ENCODE measurements around the gene RAB22A. TPM values are rescaled to one million over a fixed set of nuclear protein-coding genes. Genes with fewer than 3 reads are reported as not detected.

The RAB22A gene, protein sequence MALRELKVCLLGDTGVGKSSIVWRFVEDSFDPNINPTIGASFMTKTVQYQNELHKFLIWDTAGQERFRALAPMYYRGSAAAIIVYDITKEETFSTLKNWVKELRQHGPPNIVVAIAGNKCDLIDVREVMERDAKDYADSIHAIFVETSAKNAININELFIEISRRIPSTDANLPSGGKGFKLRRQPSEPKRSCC
- 7.8 TPM for total RNA-seq

DNA sequence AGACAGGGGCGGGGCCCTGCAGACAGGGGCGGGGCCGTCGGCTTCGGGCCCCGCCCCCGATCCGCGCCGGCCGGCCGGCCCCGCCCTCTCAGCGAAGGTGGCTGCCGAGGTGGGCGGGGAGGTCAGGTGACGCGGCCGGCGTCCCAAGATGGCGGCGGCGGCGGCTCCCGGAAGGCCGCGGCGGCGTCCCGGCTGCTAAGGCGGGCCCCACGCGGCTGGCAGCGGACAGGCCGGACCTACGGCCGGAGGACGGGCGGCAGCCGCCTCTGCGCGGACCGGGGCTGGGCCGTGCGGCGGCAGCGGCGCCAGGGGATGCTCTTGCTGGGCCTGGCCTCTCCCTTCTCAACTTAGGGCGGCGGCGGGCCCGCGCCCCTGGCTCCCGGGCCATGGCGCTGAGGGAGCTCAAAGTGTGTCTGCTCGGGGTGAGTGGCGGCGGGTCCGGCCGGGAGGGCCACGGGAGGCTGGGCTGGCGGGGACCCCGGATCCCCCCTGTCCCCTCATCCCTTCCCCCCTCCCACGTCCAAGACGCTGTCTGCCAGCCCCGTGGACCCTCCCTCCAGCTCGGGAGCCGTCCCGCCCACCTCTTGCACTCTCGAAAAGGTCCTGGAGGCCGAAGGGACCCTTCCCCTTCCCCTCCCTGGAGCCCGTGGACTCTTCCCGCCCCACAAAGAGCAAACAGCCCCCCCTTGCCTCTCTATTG is at the start of gene RAB22A:
RAB22A (plus strand) TSS at position 125 of the 700 bp plus-strand sequence; CDS start at position 387, 262 bp downstream.
- peak; percentile 81 to 83 (median 82) for DNase-seq (ENCODE audit: low read depth in 2 of 3, low spot score in 2 of 3)

DNA sequence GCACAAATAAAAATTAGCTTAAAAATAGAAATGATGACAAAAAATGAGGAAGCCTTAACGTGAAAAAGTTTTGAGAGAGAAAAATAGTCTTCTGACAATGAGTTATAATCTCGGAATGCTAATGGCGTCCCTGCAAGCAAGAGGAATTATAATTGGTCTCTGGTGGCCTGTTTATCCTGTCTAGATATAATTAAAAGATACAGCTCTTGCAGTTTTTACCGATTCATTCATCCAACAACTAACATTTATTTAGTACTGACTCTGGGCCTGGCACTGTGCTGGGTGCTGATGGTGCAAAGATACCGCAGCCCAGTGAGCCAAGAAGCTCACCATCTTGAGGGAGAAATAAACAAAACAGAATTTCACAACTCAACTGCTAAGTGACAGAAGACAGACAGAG is 49.5 kb upstream of the RAB22A start:
- DNase-seq (ENCODE audit: low read depth in 2 of 3, low spot score in 2 of 3): no peak

DNA sequence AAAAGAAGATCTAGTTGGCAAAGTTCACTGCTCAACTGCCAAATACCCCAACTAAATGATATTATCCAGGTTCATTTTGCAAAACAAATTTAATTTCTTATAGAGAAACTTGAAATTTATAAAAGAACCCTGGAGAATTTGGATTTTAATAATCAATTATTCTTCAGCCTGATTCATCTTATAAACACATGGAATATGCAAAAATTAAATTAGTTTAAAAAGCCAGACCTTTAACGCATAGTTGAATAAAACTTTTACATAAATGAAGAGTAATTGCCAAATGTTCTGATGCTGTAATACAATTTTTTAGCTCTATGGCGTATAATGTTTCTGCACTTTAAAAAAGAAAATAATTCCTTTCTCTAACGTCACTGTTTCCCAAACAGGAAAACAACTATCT is 47.9 kb upstream of the RAB22A start:
- DNase-seq (ENCODE audit: low read depth in 2 of 3, low spot score in 2 of 3): no peak

DNA sequence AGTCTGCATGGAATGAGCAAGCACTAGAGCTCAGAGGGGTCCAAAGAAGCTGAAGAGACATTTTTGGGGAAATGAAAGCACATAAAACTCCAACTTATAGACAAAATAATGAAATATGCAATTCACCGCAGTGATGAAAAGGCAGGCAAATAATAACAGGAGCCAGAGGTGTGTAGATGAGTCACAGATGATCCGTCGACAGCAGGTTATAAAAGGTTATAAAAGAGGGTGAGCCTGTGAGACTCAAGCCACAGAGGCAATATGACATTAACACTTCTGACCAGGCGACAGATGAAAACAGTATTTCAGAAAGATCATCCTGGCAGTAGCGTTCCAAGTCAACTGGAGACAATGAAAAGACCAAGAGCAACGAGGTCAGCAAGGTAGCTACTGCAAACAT is 45.2 kb upstream of the RAB22A start:
- no peak for DNase-seq (ENCODE audit: low read depth in 2 of 3, low spot score in 2 of 3)

DNA sequence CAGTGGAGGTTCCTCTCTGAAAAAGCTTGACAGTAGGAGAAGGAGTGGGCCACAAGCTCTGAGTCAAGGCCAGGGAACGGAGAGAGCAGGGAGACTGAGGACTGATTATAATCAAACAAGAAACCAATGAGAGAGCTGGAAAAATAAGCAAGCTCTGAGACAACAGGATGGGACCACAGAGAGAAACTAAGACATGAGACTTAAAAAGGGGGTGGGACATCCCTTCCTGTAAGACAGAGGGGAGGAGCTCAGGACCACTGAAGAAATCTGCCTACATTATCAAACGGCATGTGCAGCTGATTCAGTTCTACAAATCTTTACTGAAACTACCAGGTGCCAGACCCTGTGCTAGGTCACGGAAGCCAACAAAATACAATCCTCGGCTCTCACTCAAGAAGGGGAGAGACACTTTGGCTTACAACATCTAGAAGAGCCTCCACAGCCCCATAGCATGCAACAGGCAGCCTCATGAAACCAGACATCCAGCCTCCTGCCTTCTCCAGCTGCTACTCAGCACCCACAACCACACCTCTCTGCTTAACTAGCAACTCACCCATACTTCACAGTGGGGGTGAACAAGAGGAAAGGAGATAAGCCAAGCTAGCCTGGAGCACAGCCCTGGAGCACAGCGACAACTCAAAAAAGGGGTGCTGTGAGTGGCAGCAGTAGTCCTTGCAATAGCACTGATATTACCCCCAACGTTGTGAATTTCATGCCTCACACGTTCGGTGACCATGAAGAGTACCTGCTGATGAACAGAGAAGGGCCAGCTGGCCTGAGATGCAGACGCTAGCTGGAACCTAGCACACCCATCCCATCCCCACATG is 41.9 kb upstream of the RAB22A start:
- DNase-seq (ENCODE audit: low read depth in 2 of 3, low spot score in 2 of 3): no peak

DNA sequence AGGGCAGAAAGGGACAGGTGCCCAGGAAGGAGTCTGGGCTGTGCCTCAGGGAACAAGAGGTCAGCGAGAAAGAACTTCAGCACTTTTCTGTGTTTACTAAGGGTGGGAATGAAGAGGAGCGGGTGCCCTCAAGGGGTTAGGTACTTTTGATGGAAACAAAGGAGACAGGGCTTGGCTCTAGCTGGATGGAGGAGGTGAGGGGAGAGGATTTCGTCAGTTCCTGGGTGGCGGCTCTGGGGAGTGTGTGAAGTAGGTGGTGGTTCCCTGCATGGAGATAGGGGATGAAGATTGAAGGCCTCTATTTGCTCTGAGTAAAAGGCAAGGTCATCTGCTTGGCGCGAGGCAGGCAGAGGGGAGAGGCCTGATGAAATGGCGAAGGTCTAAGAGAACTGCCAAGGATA is 41.1 kb upstream of the RAB22A start:
- DNase-seq (ENCODE audit: low read depth in 2 of 3, low spot score in 2 of 3): no peak

DNA sequence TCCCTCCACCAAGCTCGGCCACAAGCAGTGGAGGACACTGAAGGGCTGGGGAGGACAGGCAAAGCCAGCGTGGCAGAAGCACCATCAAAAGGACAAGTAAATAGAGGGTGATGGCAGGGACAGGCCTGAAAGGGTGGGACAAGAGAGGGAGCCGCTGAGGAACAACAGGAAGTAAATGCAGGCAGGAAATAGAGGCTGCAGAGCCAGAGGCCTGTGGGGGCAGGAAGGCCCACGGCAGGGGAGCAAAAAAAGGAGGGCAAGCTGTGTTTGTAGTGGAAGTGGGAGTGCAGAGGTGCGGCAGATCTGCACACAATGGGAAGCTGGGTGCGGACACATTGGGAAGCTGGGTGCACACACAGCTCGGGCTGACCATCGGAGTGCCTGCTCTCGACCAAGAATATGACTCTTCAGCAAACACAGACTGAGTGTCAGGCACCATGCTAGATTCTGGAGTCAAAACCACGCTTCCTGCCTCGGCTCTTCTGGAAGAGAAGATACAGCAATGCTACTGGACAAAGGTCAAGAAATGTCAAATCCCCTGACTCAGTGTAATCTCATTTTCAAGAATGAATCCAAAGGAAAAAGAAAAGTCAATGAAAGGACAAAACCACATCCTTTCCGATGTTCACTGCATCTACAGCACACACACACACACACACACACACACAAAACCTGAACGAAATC is 40.4 kb upstream of the RAB22A start:
- no peak for DNase-seq (ENCODE audit: low read depth in 2 of 3, low spot score in 2 of 3)

DNA sequence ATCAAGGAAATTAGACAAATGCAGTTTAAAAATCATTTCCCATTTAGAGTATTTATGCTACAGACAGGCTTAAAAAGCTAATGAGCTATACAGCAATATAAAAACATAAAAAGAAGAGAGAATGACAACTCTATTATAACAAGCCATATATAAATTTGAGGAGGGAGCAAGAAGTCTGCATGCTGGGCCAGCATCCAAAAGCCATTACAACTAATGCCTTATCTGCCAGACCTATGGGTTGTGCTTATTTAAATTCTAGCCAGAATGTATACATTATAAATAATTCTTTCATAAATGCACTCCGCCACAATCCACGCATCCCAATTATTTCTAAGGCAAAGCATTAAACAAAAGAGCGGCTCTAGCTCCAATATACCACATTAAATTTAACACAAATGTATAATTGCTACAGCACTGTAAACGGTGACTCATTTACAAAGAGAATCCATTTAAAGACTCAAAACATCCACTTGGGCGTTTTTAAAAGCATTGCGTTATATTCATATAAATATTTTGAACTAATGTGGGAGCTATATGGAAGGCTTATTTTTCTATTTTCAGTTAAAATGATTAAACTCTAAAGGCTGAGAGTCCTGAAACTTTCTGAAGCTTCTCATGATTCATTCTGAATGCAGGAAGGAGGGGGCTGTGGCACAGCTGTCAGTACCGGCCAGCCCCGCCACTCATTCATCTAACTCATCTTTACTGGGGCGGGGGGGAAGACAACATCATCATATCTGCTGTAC is 37.7 kb upstream of the RAB22A start:
- no peak for DNase-seq (ENCODE audit: low read depth in 2 of 3, low spot score in 2 of 3)

DNA sequence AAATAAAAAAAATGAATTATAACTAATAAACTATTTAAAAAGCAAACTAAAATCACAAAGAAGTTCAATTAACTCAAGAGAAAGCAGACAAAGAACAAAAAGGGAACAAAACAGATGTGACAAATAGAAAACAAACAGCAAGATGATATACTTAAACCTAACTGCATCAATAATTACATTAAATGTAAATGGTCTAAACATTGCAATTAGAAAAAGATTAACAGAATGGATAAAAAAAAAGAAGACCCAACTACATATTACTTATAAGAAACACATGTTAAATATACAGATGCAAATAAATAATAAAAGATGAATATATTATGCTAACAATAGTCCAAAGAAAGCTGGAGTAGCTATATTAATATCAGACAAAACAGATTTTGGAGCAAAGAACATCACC is 35.1 kb upstream of the RAB22A start:
- DNase-seq (ENCODE audit: low read depth in 2 of 3, low spot score in 2 of 3): no peak

DNA sequence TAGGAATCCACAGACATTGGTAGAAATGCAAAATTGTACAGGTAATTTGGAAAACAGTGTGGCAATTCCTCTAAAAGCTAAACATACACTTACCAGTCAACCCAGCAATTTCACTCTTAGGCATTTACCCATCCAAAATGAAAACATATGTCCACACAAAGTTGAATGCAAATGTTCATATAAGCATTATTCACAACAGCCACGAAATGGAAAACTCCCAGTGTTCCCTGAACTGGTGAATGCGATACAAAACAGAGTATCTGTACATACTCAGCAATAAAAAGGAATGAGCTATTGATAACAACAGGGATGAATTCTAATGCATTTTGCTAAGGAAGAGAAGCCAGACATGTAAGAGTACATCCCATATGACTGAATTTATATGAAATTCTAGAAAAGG is 32.4 kb upstream of the RAB22A start:
- no peak for DNase-seq (ENCODE audit: low read depth in 2 of 3, low spot score in 2 of 3)

DNA sequence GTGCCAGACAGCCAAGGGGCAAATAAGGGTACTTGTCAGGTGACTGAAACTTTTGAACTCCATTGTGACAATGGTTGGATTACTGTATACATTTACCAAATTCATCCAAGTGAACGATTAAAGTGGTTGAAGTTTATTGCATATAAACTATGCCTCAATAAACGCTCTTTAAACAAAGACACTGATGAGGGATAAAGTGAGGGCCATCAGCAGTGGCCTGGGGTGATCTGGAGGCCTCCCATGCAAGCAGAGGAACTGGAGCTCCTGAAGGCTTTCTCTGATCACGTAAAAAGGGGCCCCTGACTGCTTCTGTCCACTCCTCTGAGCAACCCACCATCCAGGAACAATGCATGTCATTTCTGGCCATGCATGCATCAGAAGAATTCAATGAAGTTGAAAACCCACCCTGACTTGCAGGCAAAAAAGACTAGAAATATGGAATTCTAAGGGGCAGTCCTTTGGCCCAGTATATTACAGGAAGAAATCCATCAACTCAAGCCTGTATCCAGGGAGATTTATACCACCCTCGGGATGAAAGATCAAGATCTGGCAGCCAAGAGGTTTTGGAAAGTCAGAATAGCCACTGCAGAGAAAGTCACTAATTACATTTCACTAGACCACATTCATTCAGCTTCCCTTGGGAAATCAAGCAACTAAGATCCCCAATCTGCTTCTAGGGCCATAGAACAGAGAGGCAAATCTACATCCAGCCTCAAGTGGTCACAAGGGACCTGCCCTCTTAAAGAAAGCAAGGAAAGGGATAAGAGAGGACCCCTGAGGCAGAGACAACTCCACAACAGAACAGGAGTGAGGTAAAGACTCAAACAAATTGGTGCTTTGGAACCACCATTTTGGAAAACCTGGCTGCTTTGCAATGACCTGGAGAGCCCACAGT is 31.7 kb upstream of the RAB22A start:
- no peak for DNase-seq (ENCODE audit: low read depth in 2 of 3, low spot score in 2 of 3)

DNA sequence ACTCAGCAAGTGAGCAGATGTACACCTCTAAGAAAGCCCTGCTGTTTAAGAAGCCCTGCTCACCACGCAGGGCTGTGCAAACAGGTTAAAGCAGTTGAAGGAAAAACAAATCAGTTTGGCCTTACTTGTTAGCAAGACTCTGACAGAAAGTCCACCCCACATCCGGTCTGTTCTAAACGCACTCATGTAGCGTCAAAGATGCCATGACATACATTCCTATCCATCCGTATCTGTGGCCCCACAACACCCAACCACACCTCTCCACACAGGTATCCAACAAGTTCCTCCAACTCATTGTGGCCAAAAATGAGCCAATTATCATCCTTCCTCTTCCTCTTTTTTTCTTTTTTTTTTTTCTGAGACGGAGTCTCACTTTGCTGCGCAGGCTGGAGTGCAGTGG is 22.8 kb upstream of the RAB22A start:
- peak in 1 of 3 donors; percentile 36 for DNase-seq (ENCODE audit: low read depth in 2 of 3, low spot score in 2 of 3)

DNA sequence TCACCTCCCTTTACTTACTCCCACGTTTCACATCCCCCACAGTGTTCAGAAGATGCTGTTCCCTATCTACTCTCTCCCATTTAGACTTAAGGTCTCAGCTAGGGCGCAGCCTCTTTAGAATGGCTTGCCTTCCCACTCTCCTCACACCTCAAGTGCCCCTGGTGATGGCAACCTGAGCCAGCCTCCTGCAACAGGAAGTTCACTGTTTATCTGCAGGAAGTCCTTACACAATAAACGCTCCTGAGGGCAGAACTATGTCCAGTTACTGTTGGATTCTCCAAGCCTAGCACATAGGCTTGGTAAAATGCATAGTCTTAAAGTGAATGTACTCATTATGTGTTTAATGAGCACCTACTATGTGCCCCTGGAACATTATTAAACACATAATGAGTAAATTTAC is 21.9 kb upstream of the RAB22A start:
- DNase-seq (ENCODE audit: low read depth in 2 of 3, low spot score in 2 of 3): no peak

DNA sequence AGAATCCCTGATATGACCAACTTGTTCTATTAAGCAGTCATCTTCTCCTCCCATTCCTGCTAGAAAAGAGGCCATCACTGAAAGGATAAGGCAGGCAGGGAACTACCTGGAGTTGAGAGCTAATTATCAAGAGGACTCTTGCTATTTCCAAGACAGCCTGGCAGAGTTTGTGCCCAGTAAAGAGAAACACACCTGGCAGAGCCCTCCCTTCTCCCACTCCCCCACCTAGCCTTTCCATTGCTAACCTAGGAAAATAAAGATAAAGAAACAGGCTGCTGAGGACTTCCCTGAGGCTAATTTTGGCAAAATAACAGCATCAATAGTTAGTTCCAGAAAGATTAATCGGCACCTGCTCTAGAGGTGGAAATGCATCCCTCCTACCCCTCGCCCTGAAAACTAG is 20.4 kb upstream of the RAB22A start:
- DNase-seq (ENCODE audit: low read depth in 2 of 3, low spot score in 2 of 3): no peak

DNA sequence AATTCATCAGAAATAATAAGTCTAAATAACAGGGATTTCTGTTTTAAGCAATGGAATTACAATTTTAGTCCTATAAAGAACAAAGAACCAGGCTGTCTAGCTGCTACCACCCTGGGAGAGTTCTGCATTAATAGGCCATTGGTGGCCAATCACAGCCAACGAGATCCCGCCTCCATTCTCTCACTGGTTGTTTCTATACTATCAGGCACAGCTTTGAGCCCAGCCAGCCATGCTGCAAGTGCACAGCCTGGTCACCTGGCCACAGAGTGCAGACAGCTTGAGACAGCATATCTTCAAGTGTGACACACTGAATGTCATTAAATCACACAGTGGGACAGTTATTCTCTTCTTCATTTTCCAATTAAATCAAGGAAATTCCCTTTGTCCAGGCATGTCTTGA is 16.1 kb upstream of the RAB22A start:
- no peak for DNase-seq (ENCODE audit: low read depth in 2 of 3, low spot score in 2 of 3)

DNA sequence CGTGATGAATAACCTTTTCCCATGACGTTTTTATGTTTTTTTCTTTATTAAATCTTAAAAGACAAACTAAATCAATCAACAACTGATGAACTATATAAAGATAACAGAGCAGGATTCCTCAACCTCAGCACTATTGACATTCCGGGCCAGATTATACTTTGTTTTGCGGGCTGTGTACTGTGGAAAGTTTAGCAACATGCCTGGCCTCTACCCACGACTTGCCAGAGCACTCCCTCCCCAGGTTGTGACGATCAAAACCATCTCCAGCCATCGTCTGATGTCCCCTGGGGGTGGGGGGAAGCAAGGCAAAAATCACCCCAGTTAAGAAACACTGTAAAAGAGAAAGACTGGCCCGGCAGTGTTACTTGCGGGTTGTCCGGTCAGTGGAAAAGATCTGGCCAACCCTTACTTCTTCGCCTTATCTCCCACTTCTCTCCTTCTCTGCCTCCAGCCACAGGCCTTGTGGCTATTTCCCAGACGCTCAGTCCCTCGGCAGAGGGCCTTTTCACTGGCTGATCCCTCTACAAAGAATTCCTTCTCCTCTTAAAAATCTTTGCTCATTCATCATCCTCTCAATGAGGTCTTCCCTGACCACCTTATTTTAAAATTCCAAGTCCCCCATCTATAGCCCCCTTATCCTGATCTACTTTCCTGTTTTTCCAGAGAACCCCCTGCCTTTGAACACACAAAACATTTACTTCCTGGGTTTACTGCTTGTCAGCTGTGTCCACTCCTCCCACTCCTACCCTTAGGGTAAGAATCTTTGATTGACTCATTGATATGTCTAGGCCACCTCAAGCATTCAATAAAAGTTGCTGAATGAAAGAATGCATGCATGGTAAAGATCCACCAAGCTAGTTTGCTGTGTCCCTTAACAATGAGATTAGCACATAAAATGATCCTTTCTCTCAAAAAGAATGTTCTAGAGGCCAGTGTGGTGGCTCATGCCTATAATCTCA is 14.7 kb upstream of the RAB22A start:
- DNase-seq (ENCODE audit: low read depth in 2 of 3, low spot score in 2 of 3): no peak

DNA sequence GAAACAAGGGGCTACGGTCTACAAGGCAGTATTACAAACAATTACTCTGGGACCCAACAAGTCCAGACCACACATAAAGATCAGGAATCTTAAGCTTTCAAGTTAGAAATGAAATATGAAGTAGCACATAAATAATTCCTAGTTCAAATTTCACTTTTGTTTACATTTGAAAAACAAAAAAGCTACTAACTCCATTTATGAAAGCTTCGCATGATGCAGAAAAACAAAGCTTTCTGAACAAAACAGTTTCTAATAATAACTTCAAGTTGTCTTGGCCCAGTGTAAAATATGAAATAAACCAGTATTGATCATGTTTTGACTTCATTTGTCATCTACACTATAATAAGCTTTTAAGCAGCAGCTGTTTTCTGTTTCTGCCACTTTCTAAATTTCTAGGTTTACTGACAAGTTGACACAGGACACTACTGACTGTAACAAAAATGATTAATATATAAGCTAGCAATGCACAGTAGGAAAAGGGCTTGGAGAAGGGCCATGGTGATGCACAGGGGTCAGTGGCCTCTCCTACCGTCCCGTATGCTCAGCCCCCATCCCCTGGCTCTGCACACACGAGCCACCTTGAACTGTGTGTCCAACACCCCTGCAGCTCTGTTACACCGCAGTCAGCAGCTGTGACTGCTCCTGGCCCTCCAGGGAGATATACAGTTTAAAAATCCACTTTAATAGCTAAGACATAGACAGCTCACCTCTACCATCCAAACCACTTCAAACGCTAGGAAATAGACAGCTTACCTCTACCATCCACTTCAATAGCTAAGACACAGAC is 13.3 kb upstream of the RAB22A start:
- no peak for DNase-seq (ENCODE audit: low read depth in 2 of 3, low spot score in 2 of 3)

DNA sequence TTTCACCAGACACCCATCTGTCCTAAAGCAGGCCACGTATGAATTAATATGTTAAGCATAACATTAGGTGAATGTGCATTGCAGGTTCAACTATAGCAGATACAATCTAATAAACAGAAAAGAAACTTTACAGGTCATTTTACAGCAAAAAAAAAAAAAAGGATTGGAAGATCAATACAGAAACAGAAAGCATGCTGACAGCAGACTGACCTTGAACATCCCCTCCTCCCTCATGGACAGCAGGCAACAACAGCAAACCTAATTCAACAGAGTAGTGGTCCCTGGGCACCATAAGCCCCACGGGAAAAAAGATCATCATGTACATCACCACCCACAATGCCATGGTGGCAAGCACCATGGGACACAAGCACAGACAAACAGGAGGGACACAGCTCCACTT is 12.1 kb upstream of the RAB22A start:
- DNase-seq (ENCODE audit: low read depth in 2 of 3, low spot score in 2 of 3): no peak

Data from hematopoietic multipotent progenitor cell (in vitro differentiated cells).